Measurements from ENCODE around the gene RFX2.

The RFX2 gene
- total RNA-seq, result 2.4 to 19.7 (median 5.5) reads per million in 9 experiments

- Mint-ChIP-seq H3K27me3 (peaks cover 24 to 31% of the 10 kb centered on the region in 2 donors), H3K9me3 (no peaks in the 10 kb centered on the region), H3K36me3 (ENCODE audit: insufficient read depth) (peaks cover 17% of the 10 kb centered on the region), H3K4me1 (ENCODE audit: low read depth in 2 of 2) (peaks cover 21 to 24% of the 10 kb centered on the region in 2 donors), H3K27ac (peak within 1 kb of the TSS; percentile 93 to 98), H3K4me3 (peak within 1 kb of the TSS; percentile 91 to 95)
- DNase-seq (peak; percentile 97 to 99 (median 98)), ATAC-seq (replicated peaks) (peak; percentile 94)
Measured at GRCh38 chr19:6110360-6110977, at the start of gene RFX2. Gene RFX2 (minus strand): TSS chr19:6110500. CDS start chr19:6047496, 63,004 bp downstream.

- H3K9me3 Mint-ChIP-seq, result no peaks in the 10 kb centered on the region
- H3K36me3 Mint-ChIP-seq (ENCODE audit: insufficient read depth), result no peaks in the 10 kb centered on the region
- no peak overlapping the region for H3K4me3 Mint-ChIP-seq
- peaks cover 0 to under 1% of the 10 kb centered on the region in 2 donors for H3K27me3 Mint-ChIP-seq
- no peak for DNase-seq
- no peak overlapping the region for H3K27ac Mint-ChIP-seq
- ATAC-seq (replicated peaks), result no peak
- no peaks in the 10 kb centered on the region for H3K4me1 Mint-ChIP-seq (ENCODE audit: low read depth in 2 of 2)
Measured at GRCh38 chr19:6156033-6156432, 45.7 kb upstream of the RFX2 start.

- Mint-ChIP-seq H3K9me3 (no peaks in the 10 kb centered on the region), H3K36me3 (ENCODE audit: insufficient read depth) (no peaks in the 10 kb centered on the region), H3K27me3 (peaks cover 13 to 25% of the 10 kb centered on the region in 2 donors), H3K4me3 (no peak overlapping the region), H3K27ac (no peak overlapping the region), H3K4me1 (ENCODE audit: low read depth in 2 of 2) (peaks cover 0 to 2% of the 10 kb centered on the region in 2 donors)
- ATAC-seq (replicated peaks) (no peak), DNase-seq (no peak)
Measured at GRCh38 chr19:6150289-6150688, 40.0 kb upstream of the RFX2 start.

GRCh38 chr19:6141217-6141616, 30.9 kb upstream of the RFX2 start:
- DNase-seq (no peak), ATAC-seq (replicated peaks) (no peak)
- Mint-ChIP-seq H3K36me3 (ENCODE audit: insufficient read depth) (no peaks in the 10 kb centered on the region), H3K27me3 (peaks cover 16 to 36% of the 10 kb centered on the region in 2 donors), H3K27ac (no peak overlapping the region), H3K9me3 (no peaks in the 10 kb centered on the region), H3K4me3 (no peak overlapping the region), H3K4me1 (ENCODE audit: low read depth in 2 of 2) (no peaks in the 10 kb centered on the region)

GRCh38 chr19:6138511-6138910, 28.2 kb upstream of the RFX2 start:
- H3K9me3 Mint-ChIP-seq, result no peaks in the 10 kb centered on the region
- H3K27me3 Mint-ChIP-seq, result peaks cover 16 to 20% of the 10 kb centered on the region in 2 donors
- DNase-seq (no peak), ATAC-seq (replicated peaks) (no peak)
- H3K27ac Mint-ChIP-seq, result peak overlapping the region in 1 of 2 donors; percentile 71
- no peaks in the 10 kb centered on the region for H3K4me1 Mint-ChIP-seq (ENCODE audit: low read depth in 2 of 2)
- no peak overlapping the region for H3K4me3 Mint-ChIP-seq
- H3K36me3 Mint-ChIP-seq (ENCODE audit: insufficient read depth), result no peaks in the 10 kb centered on the region

GRCh38 chr19:6138066-6138465, 27.8 kb upstream of the RFX2 start:
- no peaks in the 10 kb centered on the region for H3K9me3 Mint-ChIP-seq
- DNase-seq (no peak), ATAC-seq (replicated peaks) (no peak)
- no peaks in the 10 kb centered on the region for H3K4me1 Mint-ChIP-seq (ENCODE audit: low read depth in 2 of 2)
- no peaks in the 10 kb centered on the region for H3K36me3 Mint-ChIP-seq (ENCODE audit: insufficient read depth)
- H3K27ac Mint-ChIP-seq, result peak overlapping the region in 1 of 2 donors; percentile 71
- H3K4me3 Mint-ChIP-seq, result no peak overlapping the region
- peaks cover 16 to 17% of the 10 kb centered on the region in 2 donors for H3K27me3 Mint-ChIP-seq

GRCh38 chr19:6133231-6133630, 22.9 kb upstream of the RFX2 start:
- DNase-seq, result no peak
- Mint-ChIP-seq H3K27ac (no peak overlapping the region), H3K9me3 (no peaks in the 10 kb centered on the region), H3K27me3 (peaks cover 4 to 5% of the 10 kb centered on the region in 2 donors), H3K36me3 (ENCODE audit: insufficient read depth) (no peaks in the 10 kb centered on the region), H3K4me1 (ENCODE audit: low read depth in 2 of 2) (no peaks in the 10 kb centered on the region), H3K4me3 (no peak overlapping the region)
- no peak for ATAC-seq (replicated peaks)

GRCh38 chr19:6132482-6132881, 22.2 kb upstream of the RFX2 start:
- no peaks in the 10 kb centered on the region for H3K4me1 Mint-ChIP-seq (ENCODE audit: low read depth in 2 of 2)
- no peak for DNase-seq
- H3K36me3 Mint-ChIP-seq (ENCODE audit: insufficient read depth), result no peaks in the 10 kb centered on the region
- H3K9me3 Mint-ChIP-seq, result peaks cover 0 to 1% of the 10 kb centered on the region in 2 donors
- H3K4me3 Mint-ChIP-seq, result no peak overlapping the region
- no peak overlapping the region for H3K27ac Mint-ChIP-seq
- H3K27me3 Mint-ChIP-seq, result no peaks in the 10 kb centered on the region
- no peak for ATAC-seq (replicated peaks)

GRCh38 chr19:6127716-6128335, 17.5 kb upstream of the RFX2 start:
- no peak overlapping the region for H3K4me3 Mint-ChIP-seq
- no peaks in the 10 kb centered on the region for H3K4me1 Mint-ChIP-seq (ENCODE audit: low read depth in 2 of 2)
- peaks cover 3% of the 10 kb centered on the region for H3K36me3 Mint-ChIP-seq (ENCODE audit: insufficient read depth)
- DNase-seq (no peak), ATAC-seq (replicated peaks) (no peak)
- no peak overlapping the region for H3K27ac Mint-ChIP-seq
- H3K27me3 Mint-ChIP-seq, result no peaks in the 10 kb centered on the region
- H3K9me3 Mint-ChIP-seq, result peaks cover 0 to 1% of the 10 kb centered on the region in 2 donors

GRCh38 chr19:6126335-6126974, 16.2 kb upstream of the RFX2 start:
- no peaks in the 10 kb centered on the region for H3K4me1 Mint-ChIP-seq (ENCODE audit: low read depth in 2 of 2)
- H3K36me3 Mint-ChIP-seq (ENCODE audit: insufficient read depth), result peaks cover 3% of the 10 kb centered on the region
- DNase-seq, result peak in 1 of 3 experiments; percentile 4
- H3K27ac Mint-ChIP-seq, result no peak overlapping the region
- H3K27me3 Mint-ChIP-seq, result no peaks in the 10 kb centered on the region
- no peak overlapping the region for H3K4me3 Mint-ChIP-seq
- ATAC-seq (replicated peaks), result peak; percentile 62
- peaks cover 0 to 1% of the 10 kb centered on the region in 2 donors for H3K9me3 Mint-ChIP-seq

GRCh38 chr19:6125571-6125989, 15.3 kb upstream of the RFX2 start:
- H3K9me3 Mint-ChIP-seq, result peaks cover 0 to 1% of the 10 kb centered on the region in 2 donors
- no peak overlapping the region for H3K4me3 Mint-ChIP-seq
- peaks cover 3% of the 10 kb centered on the region for H3K36me3 Mint-ChIP-seq (ENCODE audit: insufficient read depth)
- peak; percentile 84 for ATAC-seq (replicated peaks)
- DNase-seq, result peak; percentile 49 to 59 (median 57)
- no peak overlapping the region for H3K27ac Mint-ChIP-seq
- peaks cover 0 to 1% of the 10 kb centered on the region in 2 donors for H3K27me3 Mint-ChIP-seq
- H3K4me1 Mint-ChIP-seq (ENCODE audit: low read depth in 2 of 2), result no peaks in the 10 kb centered on the region

- Mint-ChIP-seq H3K4me1 (ENCODE audit: low read depth in 2 of 2) (no peaks in the 10 kb centered on the region), H3K27me3 (peaks cover 19 to 30% of the 10 kb centered on the region in 2 donors), H3K4me3 (no peak overlapping the region), H3K9me3 (peaks cover 0 to 2% of the 10 kb centered on the region in 2 donors), H3K36me3 (ENCODE audit: insufficient read depth) (no peaks in the 10 kb centered on the region), H3K27ac (no peak overlapping the region)
- ATAC-seq (replicated peaks), result no peak
- no peak for DNase-seq
Measured at GRCh38 chr19:6119031-6119430, 8.7 kb upstream of the RFX2 start.

- Mint-ChIP-seq H3K4me3 (no peak overlapping the region), H3K27ac (no peak overlapping the region), H3K36me3 (ENCODE audit: insufficient read depth) (no peaks in the 10 kb centered on the region), H3K4me1 (ENCODE audit: low read depth in 2 of 2) (no peaks in the 10 kb centered on the region), H3K27me3 (peaks cover 28 to 30% of the 10 kb centered on the region in 2 donors), H3K9me3 (peaks cover 0 to 2% of the 10 kb centered on the region in 2 donors)
- DNase-seq, result no peak
- ATAC-seq (replicated peaks), result no peak
Measured at GRCh38 chr19:6118043-6118442, 7.7 kb upstream of the RFX2 start.

GRCh38 chr19:6117534-6117933, 7.2 kb upstream of the RFX2 start:
- ATAC-seq (replicated peaks) (no peak), DNase-seq (no peak)
- H3K4me1 Mint-ChIP-seq (ENCODE audit: low read depth in 2 of 2), result no peaks in the 10 kb centered on the region
- H3K36me3 Mint-ChIP-seq (ENCODE audit: insufficient read depth), result no peaks in the 10 kb centered on the region
- H3K9me3 Mint-ChIP-seq, result peaks cover 0 to 2% of the 10 kb centered on the region in 2 donors
- H3K27me3 Mint-ChIP-seq, result peaks cover 28 to 30% of the 10 kb centered on the region in 2 donors
- no peak overlapping the region for H3K4me3 Mint-ChIP-seq
- H3K27ac Mint-ChIP-seq, result no peak overlapping the region
